K562 (cell line): Measurements from ENCODE around the gene ASCC3. TPM values are rescaled to one million over a fixed set of nuclear protein-coding genes. Genes with fewer than 3 reads are reported as not detected.

Experiments
- ATAC-seq: fragments of 200-7000 bp; cut with Tn5 transposase; 3 replicates; pipeline ENCODE4 v1.9.1; 2020; ENCODE audit warnings: moderate library complexity
- BruUV-seq: library from RNA; stranded (reverse); fragments of 400-500 nt; replicated peaks from 2 replicates; lab custom pipeline; 2021; lab: Mats Ljungman, UMichigan
- CTCF ChIA-PET: fragments of 300-600 bp; formaldehyde crosslinking; extraction: SDS; loops from one replicate; lab custom pipeline; 2021; ENCODE audit warnings: low intra/inter-chr PET ratio; lab: Yijun Ruan, JAX
- POLR2A ChIA-PET: fragments of 300-600, 350-650 bp; sonication (Branson Sonifier 250); formaldehyde crosslinking; extraction: SDS; loops from one replicate; lab custom pipeline; 2021; ENCODE audit warnings: antibody characterized with exemption, inconsistent platforms; lab: Yijun Ruan, JAX
- DNase-seq, 4 experiments: peaks; one replicate each; pipeline versions ENCODE4 v3.0.0 to v3.0.0-alpha.2; 2011 to 2018; ENCODE audit warnings: low spot score in 3 of 4, mixed read lengths in 3 of 4; ENCODE audit errors: extremely low read depth in 1 of 4
- FAIRE-seq: peaks from 2 replicates; lab custom pipeline; 2011; peaks lifted over from hg19 to GRCh38; lab: Jason Lieb, UNC
- H2AFZ ChIP-seq: 2 replicates; pipeline ENCODE4 v1.6.0; 2011; ENCODE audit warnings: low read depth, low read length, control low read depth, inconsistent platforms
- H3K27ac ChIP-seq: fragments of 200-600 bp; 3 replicates; pipeline ENCODE4 v1.8.0; 2011; ENCODE audit warnings: low read depth, mild to moderate bottlenecking, control low read depth, inconsistent platforms, low read length, moderate library complexity, mixed read lengths; ENCODE audit errors: extremely low read depth
- H3K27me3 ChIP-seq, 2 experiments: fragments of 300-600 bp in 1 of 2; 2 replicates in 1 of 2; 3 replicates in 1 of 2; pipeline versions ENCODE4 v1.6.0 to v1.8.0; 2011; ENCODE audit warnings: inconsistent platforms in 2 of 2, low read length in 2 of 2, mild to moderate bottlenecking in 1 of 2, mixed read lengths in 1 of 2, moderate library complexity in 1 of 2; ENCODE audit not compliant: control insufficient read depth in 2 of 2, insufficient read depth in 2 of 2
- H3K36me3 ChIP-seq: fragments of 300-600 bp; 3 replicates; pipeline ENCODE4 v1.8.0; 2011; ENCODE audit warnings: mild to moderate bottlenecking, low read length, inconsistent platforms; ENCODE audit not compliant: control insufficient read depth, insufficient read depth
- H3K4me1 ChIP-seq, 2 experiments: fragments of 200-600 bp in 1 of 2; replicated peaks in 1 of 2; 2 replicates in 1 of 2; 3 replicates in 1 of 2; pipeline versions ENCODE4 v1.5.1 to v1.8.0; 2011; ENCODE audit warnings: inconsistent platforms in 2 of 2, low read length in 2 of 2, mild to moderate bottlenecking in 1 of 2, mixed read lengths in 1 of 2, moderate library complexity in 1 of 2; ENCODE audit not compliant: control insufficient read depth in 2 of 2, insufficient read depth in 2 of 2
- H3K4me2 ChIP-seq: 2 replicates; pipeline ENCODE4 v1.6.1; 2011; ENCODE audit warnings: low read length, control low read depth, inconsistent platforms, mixed read lengths; ENCODE audit not compliant: insufficient read depth
- H3K4me3 ChIP-seq: fragments of 200-600 bp; sonication (generic), shearing (Covaris generic); 2 replicates; pipeline ENCODE4 v1.5.1; 2016; ENCODE audit warnings: control low read depth, inconsistent platforms
- H3K79me2 ChIP-seq: fragments of 200-600 bp; 3 replicates; pipeline ENCODE4 v1.8.0; 2011; ENCODE audit warnings: low read length, inconsistent platforms; ENCODE audit not compliant: control insufficient read depth, insufficient read depth
- H3K9ac ChIP-seq, 2 experiments: 2 replicates each; pipeline versions ENCODE4 v1.6.0 to v1.6.1; 2011; ENCODE audit warnings: low read depth in 2 of 2, low read length in 2 of 2, control low read depth in 1 of 2, inconsistent platforms in 1 of 2, mild to moderate bottlenecking in 1 of 2, mixed read lengths in 1 of 2; ENCODE audit not compliant: insufficient read depth in 1 of 2
- H3K9me1 ChIP-seq: one replicate; pipeline ENCODE4 v1.6.0; 2011; ENCODE audit warnings: inconsistent platforms, mild to moderate bottlenecking, low read length, moderate library complexity; ENCODE audit not compliant: control insufficient read depth, insufficient read depth
- H3K9me3 ChIP-seq: replicated peaks from 2 replicates; pipeline ENCODE4 v1.5.1; 2011; ENCODE audit warnings: low read depth, low read length, inconsistent platforms; ENCODE audit not compliant: control insufficient read depth, insufficient read depth
- H4K20me1 ChIP-seq: replicated peaks from 2 replicates; pipeline ENCODE4 v1.6.1; 2011; ENCODE audit warnings: low read length, inconsistent platforms, mixed read lengths; ENCODE audit not compliant: control insufficient read depth, insufficient read depth
- AFF4 ChIP-seq: sonication (generic); formaldehyde crosslinking; IDR thresholded peaks from 2 replicates; pipeline ENCODE4 v1.8.0; 2023; ENCODE audit warnings: mild to moderate bottlenecking, missing genetic modification reagents
- BDP1 ChIP-seq: IDR thresholded peaks from 3 replicates; pipeline ENCODE4 v1.6.1; 2011; ENCODE audit not compliant: insufficient read length, insufficient read depth
- CTBP1 ChIP-seq: fragments of 450-650 bp; IDR thresholded peaks from 2 replicates; pipeline ENCODE4 v1.6.1; 2016; ENCODE audit warnings: borderline replicate concordance
- CXXC5 ChIP-seq: fragments of 250-450 bp; sonication (Bioruptor Pico); IDR thresholded peaks from 2 replicates; pipeline ENCODE4 v1.8.0; 2022; ENCODE audit warnings: inconsistent platforms, mild to moderate bottlenecking, moderate library complexity
- DACH1 ChIP-seq: fragments of 450-650 bp; IDR thresholded peaks from 2 replicates; pipeline ENCODE4 v1.6.1; 2018; ENCODE audit not compliant: partially characterized antibody
- GABPB2 ChIP-seq: fragments of 250-450 bp; sonication (Bioruptor Pico); conservative IDR thresholded peaks from 2 replicates; pipeline ENCODE4 v1.5.1; 2021; ENCODE audit warnings: mild to moderate bottlenecking
- MYC ChIP-seq, 2 experiments: fragments of 250-450 bp in 1 of 2; sonication (Bioruptor Pico) in 1 of 2; IDR thresholded peaks; 2 replicates each; pipeline versions ENCODE4 v1.5.1 to v1.6.1; 2012 to 2021; ENCODE audit warnings: low read depth in 2 of 2, borderline replicate concordance in 1 of 2, improper control_type of control experiment in 1 of 2, low read length in 1 of 2, mild to moderate bottlenecking in 1 of 2, moderate library complexity in 1 of 2
- POLR2H ChIP-seq: IDR thresholded peaks from 2 replicates; pipeline ENCODE4 v1.6.1; 2016; ENCODE audit warnings: missing genetic modification characterization, low read depth, mild to moderate bottlenecking, control low read depth, missing compliant biosample characterization, moderate library complexity
- SNIP1 ChIP-seq: fragments of 450-650 bp; IDR thresholded peaks from 2 replicates; pipeline ENCODE4 v1.7.1; 2017; ENCODE audit warnings: low read depth, mild to moderate bottlenecking
- ZKSCAN8 ChIP-seq: fragments of 200-800 bp; sonication (Bioruptor generic); IDR thresholded peaks from 2 replicates; pipeline ENCODE4 v1.6.1; 2016; ENCODE audit warnings: missing genetic modification characterization, missing compliant biosample characterization
- in situ Hi-C: fragments of 300-500 bp; cut with MboI; formaldehyde crosslinking; loops from 4 replicates; pipeline ENCODE4 v1.15.0; 2018; ENCODE audit warnings: inconsistent platforms, mixed read lengths
- intact Hi-C: fragments of 100-400 bp; cut with micrococcal nuclease; formaldehyde crosslinking; loops from 2 replicates; pipeline ENCODE4 v1.14.2; 2022
- polyA plus RNA-seq, 8 experiments: library from polyadenylated mRNA; depleted of rRNA in 4 of 8; stranded (reverse) in 5 of 8; unstranded in 3 of 8; fragments of >200 nt; fragmentation: Nextera tagmentation in 2 of 8; fragmentation: Illumina TruSeq in 1 of 8; extraction: Ambion mirVana in 2 of 8; extraction: Trizol in 1 of 8; gene quantifications; 2 replicates each; pipeline versions ENCODE4 v1.2.1 to v1.2.3, GENCODE V29; 2011 to 2014; ENCODE audit warnings: inconsistent platforms in 1 of 8, missing spikeins in 1 of 8
- total RNA-seq, 7 experiments: library from RNA; depleted of rRNA in 6 of 7; stranded (reverse); fragments of >200 nt in 6 of 7; fragmentation: Illumina TruSeq in 2 of 7; extraction: Trizol in 2 of 7; gene quantifications; 2 replicates each; pipeline versions ENCODE4 v1.2.1 to v1.2.3, GENCODE V29; 2011 to 2021; ENCODE audit warnings: low replicate concordance in 1 of 7
- TF ChIP-seq, protein P1 (sequence below): fragments of 250-450 bp; sonication (Bioruptor Pico); IDR thresholded peaks from 2 replicates; pipeline ENCODE4 v1.5.0; 2021; ENCODE audit warnings: mild to moderate bottlenecking, moderate library complexity

ASCC3 gene
- total and polyA plus RNA-seq, 9 of the 15 experiments (the other 6 are each of a cell fraction or from before 2014, with no cell fraction given) = 16.1 to 56.1 (median 33.9) TPM

DNA sequence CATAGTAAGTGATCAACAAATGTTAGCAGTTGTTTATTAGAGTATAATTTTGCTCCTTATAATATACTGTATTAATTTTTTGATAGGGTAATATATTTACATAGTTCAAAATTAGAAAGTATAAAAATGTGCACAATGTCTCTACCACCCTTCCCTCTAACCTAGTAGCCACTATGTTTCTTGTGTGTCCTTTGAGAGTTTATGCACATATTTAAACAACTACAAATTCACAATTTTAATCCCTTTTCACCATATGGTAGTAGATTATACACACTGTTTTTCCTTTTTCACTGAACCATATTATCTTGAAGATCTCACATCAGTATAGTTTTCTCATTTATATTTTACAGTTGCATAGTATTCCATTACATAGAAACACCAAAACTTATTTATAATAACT is 194.9 kb downstream of the ASCC3 start:
- no peak for ATAC-seq
- H3K4me2 ChIP-seq = no peak overlapping the region
- no peaks in the 10 kb centered on the region for H3K4me1 ChIP-seq
- no peaks in the 10 kb centered on the region for H3K9me1 ChIP-seq
- FAIRE-seq = no peak
- no peaks in the 10 kb centered on the region for H3K36me3 ChIP-seq
- H3K9ac ChIP-seq = no peak overlapping the region
- DNase-seq = no peak
- H3K9me3 ChIP-seq = no peaks in the 10 kb centered on the region
- H4K20me1 ChIP-seq = no peaks in the 10 kb centered on the region
- ChIA-PET CTCF (no interaction called here), POLR2A (no interaction called here)
- H3K27me3 ChIP-seq = no peaks in the 10 kb centered on the region
- no peak overlapping the region for H2AFZ ChIP-seq
- H3K4me3 ChIP-seq = no peak overlapping the region
- H3K27ac ChIP-seq = no peak overlapping the region
- in situ Hi-C loops = no loop called here
- BruUV-seq = no TSS peak
- H3K79me2 ChIP-seq = no peaks in the 10 kb centered on the region
- intact Hi-C loops = no loop called here
- TF ChIP-seq CTBP1 = no peak
- no peak for TF ChIP-seq SNIP1
- TF ChIP-seq CXXC5 = no peak
- TF ChIP-seq AFF4 (CRISPR knock-in tag) = no peak
- TF ChIP-seq DACH1 = no peak
- TF ChIP-seq GABPB2 (CRISPR knock-in tag) = no peak
- no peak for TF ChIP-seq BDP1
- TF ChIP-seq MYC (IDR thresholded peaks at IDR 0.05; ENCODE audit: low read depth, low read length) = no peak
- no peak for TF ChIP-seq MYC (CRISPR knock-in tag; IDR thresholded peaks at IDR 0.05; ENCODE audit: borderline replicate concordance, low read depth)
- TF ChIP-seq POLR2H = no peak
- TF ChIP-seq, protein P1, sequence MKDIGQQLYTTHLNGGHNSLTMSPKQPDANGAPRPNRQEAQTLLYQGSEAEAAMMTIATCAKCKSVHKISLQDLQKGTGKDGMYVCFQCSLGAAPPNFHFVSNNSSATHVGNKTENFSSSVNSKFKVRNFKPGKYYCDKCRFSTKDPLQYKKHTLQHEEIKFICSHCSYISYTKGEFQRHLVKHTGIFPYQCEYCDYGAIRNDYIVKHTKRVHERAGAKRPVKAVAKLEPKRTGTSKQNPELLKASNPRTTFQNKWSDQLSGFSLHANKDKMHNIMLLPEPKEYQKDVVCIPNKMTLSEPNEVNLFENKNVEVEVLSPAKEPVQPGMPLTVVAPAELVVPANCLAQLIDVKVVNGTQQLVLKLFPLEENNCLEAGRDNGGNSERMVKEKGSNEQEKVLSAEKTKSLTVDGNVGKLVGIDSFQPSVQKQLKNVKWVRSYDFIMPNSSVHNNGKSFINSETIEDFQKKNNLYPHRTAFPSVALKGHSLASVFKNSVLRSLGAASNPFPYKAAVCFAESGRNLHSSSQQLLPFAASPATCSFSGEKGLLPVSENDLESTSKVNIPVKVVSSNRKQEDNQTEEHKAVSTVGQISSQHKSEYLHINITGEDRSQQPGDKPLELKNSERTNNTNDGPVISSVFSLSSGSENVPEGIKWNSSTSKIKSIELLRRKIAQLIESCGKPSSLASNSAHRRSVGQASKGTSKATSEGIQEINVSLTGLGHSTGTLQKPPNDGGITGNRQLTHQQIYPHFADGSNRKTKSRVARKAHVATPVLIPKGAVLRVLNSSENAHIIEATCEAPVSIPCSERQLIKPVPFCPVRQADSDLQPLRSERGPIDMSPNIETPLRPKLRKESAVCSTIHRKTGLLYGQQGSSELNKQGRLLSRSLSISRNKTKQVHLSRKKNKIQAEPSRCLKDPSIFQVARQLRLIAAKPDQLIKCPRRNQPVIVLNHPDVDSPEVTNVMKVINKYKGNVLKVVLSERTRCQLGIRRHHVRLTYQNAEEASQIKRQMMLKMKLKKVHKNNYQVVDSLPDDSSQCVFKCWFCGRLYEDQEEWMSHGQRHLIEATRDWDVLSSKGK (CRISPR knock-in tag) = no peak
- TF ChIP-seq ZKSCAN8 (CRISPR knock-in tag) = no peak
